Stimulated activated CD8-positive, alpha-beta memory T cell treated with anti-CD3 and anti-CD28 coated beads, Interleukin-15, amount 100 ng/mL, for 24 hours (primary cell): ENCODE data around the gene USP48.

Source experiments
- DNase-seq: peaks from one replicate; pipeline ENCODE4 v3.0.0-alpha.2; 2020; ENCODE audit warnings: low read depth

USP48 gene

GRCh38 chr1:21749109-21749508 is 33.8 kb downstream of the USP48 start:
- DNase-seq = no peak

- DNase-seq = no peak
Observed at GRCh38 chr1:21743476-21743875, 39.5 kb downstream of the USP48 start.

GRCh38 chr1:21742578-21742977 is 40.4 kb downstream of the USP48 start:
- DNase-seq = no peak

DNA sequence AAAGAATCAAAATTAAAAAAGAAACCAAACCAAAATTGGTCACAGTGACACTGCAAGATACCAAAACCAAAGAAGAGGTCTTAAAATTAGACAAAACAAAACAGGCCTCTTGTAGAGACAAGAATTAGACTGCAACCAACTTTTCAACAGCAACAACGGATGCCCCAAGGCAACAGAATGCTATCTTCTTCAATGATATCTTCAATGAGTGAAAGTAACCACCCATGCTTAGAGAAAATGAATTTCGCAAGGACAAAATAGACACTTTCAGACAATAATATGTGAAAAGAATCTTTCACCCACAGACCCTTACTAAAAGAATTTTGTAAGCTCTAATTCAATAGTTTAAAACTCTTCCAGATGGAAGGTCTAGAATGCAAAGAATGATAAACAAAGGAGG is 41.7 kb downstream of the USP48 start:
- no peak for DNase-seq

DNA sequence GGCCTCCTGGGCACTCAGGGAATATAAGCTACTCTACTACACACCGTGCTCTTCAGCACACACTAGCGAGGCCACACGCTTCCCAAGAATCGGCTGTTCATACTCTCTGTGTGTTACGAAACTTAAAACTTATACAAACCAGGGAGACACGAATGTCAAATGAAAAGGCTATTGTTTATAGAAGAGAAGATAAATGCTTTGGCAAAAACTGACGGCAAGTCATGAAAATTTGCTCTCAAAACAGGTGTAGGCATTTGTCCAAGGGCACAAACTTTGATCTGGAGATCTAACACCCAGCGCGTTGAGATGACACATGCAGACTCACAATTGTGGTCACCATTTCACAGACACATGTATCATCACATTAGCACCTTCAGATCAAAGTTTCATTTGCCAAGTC is 46.1 kb downstream of the USP48 start:
- DNase-seq = no peak

GRCh38 chr1:21736011-21736410 is 46.9 kb downstream of the USP48 start:
- no peak for DNase-seq

DNA sequence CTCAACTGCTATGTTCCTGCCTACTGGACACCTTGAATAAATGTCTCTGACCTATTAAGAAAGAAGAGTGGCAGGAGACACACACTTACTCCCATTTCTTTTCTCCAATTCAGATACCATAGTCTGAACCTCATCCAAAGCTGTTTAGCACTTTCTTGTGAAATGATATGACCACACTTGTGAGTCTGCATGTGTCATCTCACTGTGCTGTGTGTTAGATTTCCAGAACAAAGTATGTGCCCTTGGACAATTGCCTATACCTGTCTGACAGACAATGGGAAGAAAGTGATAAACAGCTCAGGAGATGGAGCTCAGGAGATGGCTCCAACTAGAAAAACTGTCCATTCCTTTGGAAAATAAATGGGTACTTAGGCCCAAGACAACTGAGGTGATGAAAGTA is 48.4 kb downstream of the USP48 start:
- no peak for DNase-seq

DNA sequence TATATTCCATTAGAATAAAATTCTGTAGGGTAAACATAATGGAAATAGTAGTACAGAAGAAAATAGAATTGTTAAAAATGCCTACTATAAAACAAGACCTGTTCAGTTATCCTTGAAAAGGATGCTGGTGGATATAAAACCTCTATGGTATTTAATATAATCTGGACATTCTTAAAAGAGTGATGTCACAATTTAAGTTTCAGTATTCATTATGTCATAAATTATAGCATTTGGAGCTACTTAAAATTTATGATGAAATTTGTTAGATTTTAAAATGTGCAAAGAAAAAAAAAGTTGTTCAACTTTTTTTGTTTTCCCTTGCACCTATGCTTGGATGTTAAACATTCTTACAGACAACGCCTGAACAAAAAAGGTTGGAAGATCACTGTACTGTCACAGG is 50.3 kb downstream of the USP48 start:
- no peak for DNase-seq

DNA sequence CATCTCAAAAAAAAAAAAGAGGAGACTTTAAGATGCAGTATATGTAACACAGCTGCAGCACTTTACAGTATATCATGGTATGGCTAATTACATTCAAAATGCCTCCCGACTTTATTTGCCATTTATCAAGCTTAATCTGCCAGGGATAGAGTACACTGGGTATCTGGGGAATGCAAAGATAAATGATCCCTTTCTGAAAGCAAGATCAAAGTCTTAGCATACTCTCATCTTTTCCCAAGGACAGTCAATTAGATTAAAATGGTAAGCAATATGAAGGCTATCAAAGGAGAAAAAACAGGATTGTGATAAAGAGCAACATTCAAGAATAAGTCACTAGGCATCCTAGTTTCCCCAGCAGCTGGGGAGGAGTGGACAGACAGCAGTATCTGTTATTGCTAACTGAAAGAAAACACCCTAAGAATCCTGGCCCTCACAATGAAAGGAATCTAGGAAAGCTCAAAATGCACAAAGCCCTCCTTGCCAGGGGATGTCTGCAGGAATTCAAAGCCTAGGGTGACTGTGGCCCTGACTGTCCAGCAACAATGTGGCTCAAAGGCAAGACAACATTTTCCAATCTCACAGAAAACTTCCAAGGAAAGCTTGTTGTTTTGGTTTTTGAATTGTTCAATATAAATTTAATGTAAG is 57.1 kb downstream of the USP48 start:
- DNase-seq = no peak

DNA sequence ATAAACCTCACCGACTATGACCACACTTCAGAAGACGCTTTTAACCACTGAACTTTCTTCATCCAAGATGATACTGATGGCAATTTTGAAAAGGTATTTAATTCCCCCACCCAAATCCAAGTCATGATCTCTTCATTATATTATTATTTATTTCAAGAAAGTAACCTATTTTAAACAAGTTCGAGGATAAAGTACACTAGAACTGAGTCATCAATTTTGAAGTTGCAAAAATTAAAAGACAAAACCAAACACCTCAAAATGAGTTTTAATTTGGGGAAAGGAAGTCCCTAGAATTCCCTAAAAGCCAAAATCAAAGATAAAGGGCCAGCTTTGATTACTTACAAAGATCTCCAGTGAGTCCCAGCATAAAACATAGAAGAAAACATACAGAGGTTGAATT is 58.4 kb downstream of the USP48 start:
- DNase-seq = no peak

DNA sequence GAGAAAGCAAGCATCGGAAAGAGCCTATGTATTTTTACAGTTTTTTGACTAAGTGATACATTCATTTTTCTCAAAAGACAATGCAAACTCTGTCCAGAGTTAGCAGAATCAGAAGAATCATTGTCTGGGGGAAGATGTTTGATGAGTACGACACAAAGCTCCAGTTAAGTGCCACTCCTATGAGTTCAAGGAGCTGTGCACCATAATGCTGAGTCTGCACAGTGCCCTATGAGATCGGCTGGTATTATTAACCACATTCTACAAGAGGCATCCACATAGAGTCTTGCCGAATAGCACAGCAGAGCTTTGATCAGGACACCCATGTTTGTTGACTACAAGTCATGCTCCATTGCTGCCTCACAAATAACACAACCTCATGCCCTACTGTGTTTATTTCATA is 58.9 kb downstream of the USP48 start:
- DNase-seq = no peak

DNA sequence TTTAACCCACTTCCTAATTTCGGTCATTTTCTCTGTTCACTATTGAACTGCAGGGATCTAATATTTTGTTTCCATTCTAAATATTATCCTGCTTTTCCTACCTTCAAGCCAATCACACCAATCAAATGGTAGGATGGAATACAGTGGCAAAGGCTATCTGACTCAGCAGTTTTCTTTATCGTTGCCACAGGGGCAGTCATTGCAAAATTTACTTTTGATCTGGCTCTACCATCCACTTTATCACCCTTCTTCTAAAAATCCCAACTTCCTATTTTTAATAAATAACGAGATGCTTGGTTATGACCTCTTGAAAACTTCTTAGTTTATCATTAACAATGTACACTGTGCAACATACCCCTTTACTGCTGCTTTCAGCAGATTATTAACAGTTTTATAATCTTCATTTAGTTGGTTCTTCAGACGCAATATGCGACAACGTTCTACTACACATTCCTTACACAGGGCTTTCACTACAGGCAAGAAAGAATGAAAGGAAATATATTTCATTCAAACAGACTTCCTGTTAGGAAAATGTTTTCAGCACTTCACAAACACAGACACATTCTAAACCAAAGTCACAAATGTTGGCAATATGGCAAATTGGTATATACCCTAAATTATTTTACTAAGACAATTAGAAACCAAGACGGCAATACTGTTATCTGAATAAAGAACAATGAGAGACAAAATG is 61.5 kb downstream of the USP48 start:
- DNase-seq = no peak

- no peak for DNase-seq
Observed at GRCh38 chr1:21716169-21716568, 66.8 kb downstream of the USP48 start.

GRCh38 chr1:21707891-21708290 is 75.1 kb downstream of the USP48 start:
- no peak for DNase-seq

DNA sequence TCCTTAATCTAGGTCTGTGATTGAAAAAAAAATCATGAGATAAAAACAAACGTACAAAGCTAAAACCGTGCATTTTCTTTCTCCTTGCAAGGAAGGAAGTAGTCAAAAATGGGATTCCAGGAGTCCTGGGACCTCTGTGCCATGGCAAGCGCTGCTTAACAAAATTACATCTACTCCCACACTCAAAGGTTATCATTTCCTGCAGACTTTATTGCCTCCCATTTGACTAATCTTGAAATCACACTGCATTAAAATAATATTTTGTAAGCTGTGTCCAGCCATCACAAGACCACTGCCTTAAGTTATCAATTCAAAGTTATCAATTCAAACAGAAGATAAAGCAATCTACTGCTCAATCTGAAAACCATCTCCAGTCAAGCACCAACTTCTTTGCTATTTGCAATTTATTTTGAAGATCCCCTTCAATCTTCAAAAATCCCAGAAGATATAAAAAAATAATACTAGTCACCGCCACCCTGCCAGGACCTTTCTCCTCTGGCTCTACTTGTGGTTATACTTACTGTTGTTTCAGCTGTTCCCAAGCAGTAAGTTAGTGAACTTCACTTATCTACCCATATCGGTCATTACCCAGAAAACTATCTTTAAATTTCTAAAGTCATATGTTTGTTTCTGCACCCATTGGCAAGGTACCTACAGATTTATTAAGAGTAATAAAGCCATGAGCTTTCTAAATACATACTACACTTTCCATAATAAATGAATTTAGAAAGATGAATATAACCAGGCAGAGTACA is 75.7 kb downstream of the USP48 start:
- DNase-seq = no peak

DNA sequence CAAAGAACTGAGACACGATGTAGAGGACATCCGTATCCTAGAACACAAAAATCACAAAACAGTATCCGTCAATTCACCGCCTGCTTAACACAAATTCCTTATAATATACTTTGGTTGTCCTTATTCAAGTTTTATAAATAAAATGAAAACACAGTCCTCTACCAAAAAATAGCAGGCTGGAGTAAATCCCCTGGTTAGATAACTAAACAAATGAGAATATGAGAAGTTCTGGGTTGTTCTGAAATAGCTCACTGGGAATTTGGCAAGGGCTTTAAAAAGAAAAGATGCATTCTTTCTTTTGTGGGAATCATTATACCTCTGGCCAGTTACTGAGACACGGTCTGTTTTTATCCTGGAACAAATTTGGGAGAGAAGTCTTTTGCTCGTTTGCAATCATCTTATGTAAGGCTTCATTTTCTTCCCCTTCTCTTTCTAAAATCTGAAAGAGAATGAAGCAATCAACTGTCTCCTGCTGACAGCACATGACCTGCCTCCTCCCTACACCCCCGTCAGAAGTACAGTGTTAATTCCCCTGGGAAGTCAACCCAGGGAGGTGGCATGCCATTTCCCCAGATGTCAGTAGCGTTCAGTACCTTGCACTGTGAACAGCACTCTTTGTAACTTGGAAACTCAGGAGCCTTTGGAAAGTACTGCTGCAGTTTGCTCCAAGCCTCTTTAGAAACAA is 76.7 kb downstream of the USP48 start:
- no peak for DNase-seq

DNA sequence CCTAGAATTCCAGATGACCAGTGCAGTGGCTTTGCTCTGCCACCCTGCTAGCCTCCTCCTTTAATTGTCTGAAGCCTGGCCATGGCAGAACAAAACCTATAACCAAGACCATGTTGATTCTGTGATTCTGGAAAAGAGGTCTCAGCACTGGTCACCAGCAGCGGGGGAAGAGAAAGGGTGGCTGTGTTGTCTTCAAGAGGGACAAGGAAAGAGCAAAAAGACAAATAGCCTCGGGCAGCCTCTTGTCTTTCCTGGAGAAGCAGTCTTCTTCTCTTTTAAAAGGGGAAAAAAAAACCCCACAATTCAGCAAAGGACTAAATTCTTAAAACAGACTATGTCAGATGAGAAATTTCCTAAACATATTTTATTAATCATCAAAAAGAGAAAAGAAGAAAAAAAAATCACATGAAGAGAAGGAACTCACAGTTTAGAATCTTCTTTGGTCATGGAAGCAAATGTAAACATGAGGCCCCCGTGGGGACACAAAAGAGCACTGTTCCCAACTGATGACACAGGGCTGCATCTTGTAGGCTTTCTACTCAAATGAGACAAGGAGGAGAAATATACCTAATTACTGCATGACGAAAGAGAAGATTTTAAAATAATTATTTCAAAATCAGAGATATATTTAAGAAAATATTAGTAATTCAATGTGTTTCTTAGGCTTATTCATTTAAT is 77.5 kb downstream of the USP48 start:
- DNase-seq = no peak

GRCh38 chr1:21704145-21704544 is 78.8 kb downstream of the USP48 start:
- DNase-seq = no peak

- no peak for DNase-seq
Observed at GRCh38 chr1:21703318-21703963, 79.5 kb downstream of the USP48 start.

GRCh38 chr1:21702780-21703179 is 80.2 kb downstream of the USP48 start:
- DNase-seq = no peak

GRCh38 chr1:21701401-21701800 is 81.5 kb downstream of the USP48 start:
- DNase-seq = no peak

GRCh38 chr1:21700094-21700493 is 82.9 kb downstream of the USP48 start:
- DNase-seq = no peak
